Natural killer cell (primary cell): ENCODE measurements around the gene ARHGAP42. TPM values are rescaled to one million over a fixed set of nuclear protein-coding genes. Genes with fewer than 3 reads are reported as not detected.

Experiments
- ATAC-seq, 3 donors: fragments of 150-1000 bp in 2 of 3; fragments of 200-7000 bp in 1 of 3; cut with Tn5 transposase; 1 replicate in 1 of 3; 2 replicates in 2 of 3; pipeline ENCODE4 v1.10.0; 2021; ENCODE audit warnings: mild to moderate bottlenecking in 2 of 3, moderate library complexity in 2 of 3
- DNase-seq, 2 donors: peaks; one replicate each; pipeline versions ENCODE4 v3.0.0 to v3.0.0-alpha.2; 2013 to 2021; ENCODE audit warnings: mixed read lengths in 1 of 2
- H3K27ac ChIP-seq: one replicate; pipeline ENCODE4 v1.5.1; 2013; ENCODE audit warnings: mild to moderate bottlenecking, low read length
- H3K27me3 ChIP-seq: one replicate; pipeline ENCODE4 v1.6.1; 2013; ENCODE audit warnings: low read length; ENCODE audit not compliant: control insufficient read depth, insufficient read depth
- H3K36me3 ChIP-seq: one replicate; pipeline ENCODE4 v1.6.1; 2013; ENCODE audit warnings: low read length; ENCODE audit not compliant: control insufficient read depth, insufficient read depth
- H3K4me1 ChIP-seq: one replicate; pipeline ENCODE4 v1.6.1; 2013; ENCODE audit warnings: low read length; ENCODE audit not compliant: control insufficient read depth, insufficient read depth
- H3K4me3 ChIP-seq: one replicate; pipeline ENCODE4 v1.5.1; 2013; ENCODE audit warnings: low read length
- H3K9me3 ChIP-seq: one replicate; pipeline ENCODE4 v1.6.1; 2013; ENCODE audit warnings: low read length; ENCODE audit not compliant: control insufficient read depth, insufficient read depth
- H3K27ac Mint-ChIP-seq, 2 donors: one replicate each; pipeline ENCODE4 v1.8.0; 2022; ENCODE audit warnings: mild to moderate bottlenecking in 2 of 2, mixed read lengths in 2 of 2, moderate library complexity in 1 of 2
- H3K27me3 Mint-ChIP-seq, 2 donors: one replicate each; pipeline ENCODE4 v1.8.0; 2022; ENCODE audit warnings: low read depth in 2 of 2, mixed read lengths in 2 of 2
- H3K36me3 Mint-ChIP-seq: one replicate; pipeline ENCODE4 v1.8.0; 2022; ENCODE audit warnings: mixed read lengths
- H3K4me1 Mint-ChIP-seq, 2 donors: one replicate each; pipeline ENCODE4 v1.8.0; 2022; ENCODE audit warnings: mixed read lengths in 2 of 2
- H3K4me3 Mint-ChIP-seq: one replicate; pipeline ENCODE4 v1.8.0; 2022; ENCODE audit warnings: mild to moderate bottlenecking, moderate library complexity, mixed read lengths
- H3K9me3 Mint-ChIP-seq, 2 donors: one replicate each; pipeline ENCODE4 v1.8.0; 2022; ENCODE audit warnings: mixed read lengths in 2 of 2
- CTCF ChIP-seq: fragments of 200-600 bp; IDR thresholded peaks from one replicate; pipeline ENCODE4 v1.8.0; 2022; ENCODE audit warnings: antibody characterized with exemption
- WGBS: methylation state at CpG from one replicate; pipeline ENCODE4 v1.1.7; 2013; ENCODE audit warnings: missing lambda C conversion rate; ENCODE audit not compliant: insufficient coverage; 5-methylcytosine and 5-hydroxymethylcytosine counted together
- intact Hi-C: fragments of 100-400 bp; cut with micrococcal nuclease; formaldehyde crosslinking; loops from one replicate; pipeline ENCODE4 v1.14.2; 2022
- total RNA-seq, 4 donors: library from RNA; stranded (reverse); fragments of 120-200 nt in 1 of 4; gene quantifications; one replicate each; pipeline versions ENCODE4 v1.2.3 to v1.2.4, GENCODE V29; 2013 to 2022

The ARHGAP42 gene
- total RNA-seq, 3 donors from 2014 or later (not counting 1 experiment from before 2014, with no cell fraction given), result 6.0 to 7.6 (median 6.4) TPM

- DNase-seq, result no peak
- no peak overlapping the region for H3K4me3 ChIP-seq
- whole genome bisulfite sequencing, result 90% methylated on average over 6 of the region's 6 CpGs
- H3K27ac ChIP-seq, result no peak overlapping the region
- Mint-ChIP-seq H3K27me3 (no peaks in the 10 kb centered on the region), H3K4me3 (no peak overlapping the region), H3K27ac (no peak overlapping the region), H3K9me3 (no peaks in the 10 kb centered on the region), H3K36me3 (no peaks in the 10 kb centered on the region), H3K4me1 (peaks cover 7 to 9% of the 10 kb centered on the region in 2 donors)
- intact Hi-C loops, result no loop called here
- no peaks in the 10 kb centered on the region for H3K9me3 ChIP-seq
- H3K27me3 ChIP-seq, result no peaks in the 10 kb centered on the region
- ATAC-seq, result no peak
- H3K36me3 ChIP-seq, result no peaks in the 10 kb centered on the region
- no peak for TF ChIP-seq CTCF
- no peaks in the 10 kb centered on the region for H3K4me1 ChIP-seq
Measured at GRCh38 chr11:100761841-100762240, 74.8 kb downstream of the ARHGAP42 start.

- no peaks in the 10 kb centered on the region for H3K4me1 ChIP-seq
- Mint-ChIP-seq H3K27me3 (no peaks in the 10 kb centered on the region), H3K9me3 (no peaks in the 10 kb centered on the region), H3K27ac (no peak overlapping the region), H3K4me1 (peaks cover 0 to 7% of the 10 kb centered on the region in 2 donors), H3K4me3 (no peak overlapping the region), H3K36me3 (no peaks in the 10 kb centered on the region)
- no peaks in the 10 kb centered on the region for H3K36me3 ChIP-seq
- no peak overlapping the region for H3K27ac ChIP-seq
- no peak overlapping the region for H3K4me3 ChIP-seq
- no peaks in the 10 kb centered on the region for H3K27me3 ChIP-seq
- ATAC-seq (no peak), DNase-seq (no peak)
- TF ChIP-seq CTCF, result no peak
- WGBS, result 87% methylated on average over 2 of the region's 2 CpGs
- no peaks in the 10 kb centered on the region for H3K9me3 ChIP-seq
- intact Hi-C loops, result no loop called here
Measured at GRCh38 chr11:100766764-100767163, 79.7 kb downstream of the ARHGAP42 start.

- no peak overlapping the region for H3K4me3 ChIP-seq
- H3K9me3 ChIP-seq, result no peaks in the 10 kb centered on the region
- no peaks in the 10 kb centered on the region for H3K36me3 Mint-ChIP-seq
- H3K27ac Mint-ChIP-seq, result no peak overlapping the region
- H3K36me3 ChIP-seq, result no peaks in the 10 kb centered on the region
- intact Hi-C loops, result no loop called here
- H3K27ac ChIP-seq, result no peak overlapping the region
- WGBS, result 92% methylated on average over 1 of the region's 1 CpG
- no peaks in the 10 kb centered on the region for H3K27me3 Mint-ChIP-seq
- H3K4me1 ChIP-seq, result no peaks in the 10 kb centered on the region
- no peak for TF ChIP-seq CTCF
- peaks cover 0 to 4% of the 10 kb centered on the region in 2 donors for H3K4me1 Mint-ChIP-seq
- no peak overlapping the region for H3K4me3 Mint-ChIP-seq
- no peaks in the 10 kb centered on the region for H3K9me3 Mint-ChIP-seq
- H3K27me3 ChIP-seq, result no peaks in the 10 kb centered on the region
- DNase-seq (no peak), ATAC-seq (no peak)
Measured at GRCh38 chr11:100769165-100769564, 82.1 kb downstream of the ARHGAP42 start.

- no peaks in the 10 kb centered on the region for H3K9me3 Mint-ChIP-seq
Measured at GRCh38 chr11:100769617-100770016, 82.5 kb downstream of the ARHGAP42 start.

More at GRCh38 chr11:100769617-100770016, 82.5 kb downstream of the ARHGAP42 start:
- H3K4me3 Mint-ChIP-seq, result no peak overlapping the region
- H3K27ac Mint-ChIP-seq, result no peak overlapping the region
- H3K36me3 Mint-ChIP-seq, result no peaks in the 10 kb centered on the region
- no peaks in the 10 kb centered on the region for H3K27me3 Mint-ChIP-seq
- no peaks in the 10 kb centered on the region for H3K27me3 ChIP-seq
- intact Hi-C loops, result no loop called here
- H3K9me3 ChIP-seq, result no peaks in the 10 kb centered on the region
- DNase-seq (no peak), ATAC-seq (no peak)
- H3K36me3 ChIP-seq, result no peaks in the 10 kb centered on the region
- H3K27ac ChIP-seq, result no peak overlapping the region
- H3K4me3 ChIP-seq, result no peak overlapping the region
- no peaks in the 10 kb centered on the region for H3K4me1 Mint-ChIP-seq
- no peak for TF ChIP-seq CTCF
- no peaks in the 10 kb centered on the region for H3K4me1 ChIP-seq
- 92% methylated on average over 2 of the region's 3 CpGs for WGBS
